HG02571 (cell line): ENCODE data around the gene SLU7.

Experiments used
- ATAC-seq: cut with Tn5 transposase; IDR thresholded peaks from one replicate; pipeline ENCODE4 v1.9.1; 2021; ENCODE audit warnings: mild to moderate bottlenecking, moderate library complexity; ENCODE audit not compliant: unreplicated experiment

SLU7 gene

DNA sequence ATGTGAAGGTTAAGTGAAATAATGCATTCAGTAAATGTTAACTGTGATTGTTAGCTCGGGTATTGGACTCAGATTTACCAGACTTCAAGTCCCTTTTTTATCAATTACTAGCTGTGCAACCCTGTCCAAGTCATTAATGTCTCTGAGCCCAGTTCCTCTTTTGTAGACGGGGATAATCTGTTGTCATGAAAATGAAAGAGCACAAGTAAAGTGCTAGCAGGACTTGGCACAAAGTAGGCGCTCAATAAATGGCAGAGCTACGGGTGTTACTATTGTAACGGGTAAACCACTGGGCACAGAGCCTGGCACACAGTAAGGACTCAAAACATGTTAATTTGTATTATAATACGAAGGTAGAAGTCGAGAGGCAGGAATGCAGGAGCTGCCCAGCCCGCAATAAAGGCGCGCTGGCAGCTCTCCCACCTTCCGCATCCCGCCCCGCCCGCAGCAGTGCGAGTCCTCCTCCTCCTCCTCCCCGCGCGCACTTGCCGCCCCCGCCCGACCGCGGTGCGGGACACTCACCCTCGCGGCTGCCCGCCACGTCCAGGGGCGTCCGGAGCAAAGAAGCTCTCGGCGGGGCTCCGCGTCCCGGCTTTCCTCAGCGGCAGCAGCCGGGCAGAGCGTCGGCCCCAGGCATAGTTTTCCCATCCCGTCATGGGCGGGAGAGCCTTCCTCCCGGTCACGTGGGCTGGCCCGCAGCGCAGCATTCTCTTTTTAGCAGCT lies 48.7 kb downstream of the SLU7 start, which contains the start of gene C1QTNF2:
Gene C1QTNF2 (minus strand): TSS at position 637 of the 723 bp plus-strand sequence. CDS start 15,615 bp downstream, outside the sequence.
- no peak for ATAC-seq

DNA sequence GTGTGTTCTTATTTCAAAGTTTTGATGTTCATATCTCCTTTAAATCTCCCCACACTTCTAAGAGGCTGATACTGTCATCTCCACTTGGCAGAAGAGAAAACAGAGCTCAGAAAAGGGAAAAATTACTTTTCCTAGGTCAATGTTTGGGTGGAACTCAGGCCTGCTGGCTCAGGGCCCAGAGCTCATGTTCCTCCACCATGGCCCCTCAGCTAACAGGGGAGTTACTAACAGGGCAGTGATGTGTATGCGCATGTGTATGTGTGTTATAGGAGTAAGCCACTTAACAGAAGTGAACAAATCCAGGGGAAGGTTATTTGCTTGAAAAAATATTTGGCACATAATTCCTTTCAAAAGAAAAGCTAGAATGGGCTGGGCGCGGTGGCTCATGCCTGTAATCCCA lies 51.0 kb downstream of the SLU7 start:
- ATAC-seq: no peak

- no peak for ATAC-seq
Measured at GRCh38 chr5:160367261-160367660, 51.6 kb downstream of the SLU7 start.

DNA sequence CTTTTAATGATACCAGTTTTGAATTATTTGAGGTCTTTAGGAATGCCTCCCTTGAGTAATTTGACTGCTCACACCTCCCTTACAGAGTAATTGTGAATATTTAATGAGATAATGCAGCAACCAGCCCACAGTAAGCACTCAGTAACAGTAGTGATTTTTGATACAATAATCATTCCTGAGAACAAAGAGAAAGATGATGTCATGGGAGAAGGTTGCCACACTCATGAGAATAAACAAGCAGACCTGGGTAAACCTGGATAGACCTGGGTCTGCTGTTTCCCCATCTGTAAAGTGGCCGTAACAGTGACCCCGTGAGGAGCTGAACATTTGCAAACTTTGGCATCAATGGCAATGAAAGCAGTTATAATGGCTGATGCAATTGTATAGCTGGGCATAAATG lies 52.7 kb downstream of the SLU7 start:
- ATAC-seq: no peak

- ATAC-seq: no peak
Measured at GRCh38 chr5:160363660-160364395, 55.1 kb downstream of the SLU7 start.

- ATAC-seq: no peak
Measured at GRCh38 chr5:160363211-160363610, 55.7 kb downstream of the SLU7 start.

GRCh38 chr5:160361624-160362228 lies 57.2 kb downstream of the SLU7 start:
- ATAC-seq: no peak

DNA sequence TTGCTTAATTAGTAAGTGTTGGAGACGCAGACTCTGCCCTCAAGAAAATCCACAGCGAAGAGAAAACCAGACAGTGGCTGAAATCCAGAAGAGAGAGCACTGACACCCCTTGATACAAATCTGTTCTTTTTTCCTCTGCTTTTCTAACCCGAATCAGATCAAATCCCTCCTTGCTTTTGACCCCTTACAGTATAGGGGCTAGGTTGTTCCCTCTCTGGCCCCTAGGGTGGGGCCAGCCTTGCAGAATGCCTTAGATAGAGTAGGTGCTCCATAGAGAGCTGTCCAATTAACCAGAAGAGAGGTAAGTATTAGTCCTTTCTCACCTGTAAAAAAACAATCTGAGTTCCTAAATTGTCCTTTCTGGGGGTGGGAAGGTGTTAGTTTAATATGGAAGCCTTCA lies 58.6 kb downstream of the SLU7 start:
- ATAC-seq: no peak

GRCh38 chr5:160359816-160360215 lies 59.1 kb downstream of the SLU7 start:
- ATAC-seq: no peak

GRCh38 chr5:160359242-160359641 lies 59.6 kb downstream of the SLU7 start:
- no peak for ATAC-seq

DNA sequence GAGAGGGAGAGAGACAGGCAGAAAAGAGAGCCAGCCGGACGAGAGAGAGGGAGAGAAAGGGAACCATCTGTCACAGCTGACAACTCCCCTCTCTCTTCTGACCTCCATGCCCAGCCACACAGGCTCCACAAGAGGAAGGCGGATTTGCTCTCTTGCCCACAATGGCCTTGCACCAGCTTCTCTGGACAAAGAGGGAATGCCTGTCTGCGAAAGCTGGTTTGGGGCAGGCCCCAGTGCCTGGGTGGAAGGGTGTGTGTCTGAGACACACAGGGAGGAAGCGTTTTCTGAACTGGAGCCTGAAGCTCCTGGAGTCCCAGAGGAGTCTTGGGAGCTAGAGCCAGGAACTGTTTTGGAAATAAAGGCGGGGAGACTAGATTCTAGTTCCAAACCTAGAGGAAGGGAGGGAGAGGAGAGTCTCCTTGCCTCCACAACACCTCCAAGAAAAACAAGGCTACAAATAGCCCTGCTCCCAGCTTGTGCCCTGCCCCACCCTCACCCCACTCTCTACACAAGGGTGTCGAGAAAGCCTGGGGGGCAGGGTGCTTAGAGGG lies 60.9 kb downstream of the SLU7 start:
- no peak for ATAC-seq

DNA sequence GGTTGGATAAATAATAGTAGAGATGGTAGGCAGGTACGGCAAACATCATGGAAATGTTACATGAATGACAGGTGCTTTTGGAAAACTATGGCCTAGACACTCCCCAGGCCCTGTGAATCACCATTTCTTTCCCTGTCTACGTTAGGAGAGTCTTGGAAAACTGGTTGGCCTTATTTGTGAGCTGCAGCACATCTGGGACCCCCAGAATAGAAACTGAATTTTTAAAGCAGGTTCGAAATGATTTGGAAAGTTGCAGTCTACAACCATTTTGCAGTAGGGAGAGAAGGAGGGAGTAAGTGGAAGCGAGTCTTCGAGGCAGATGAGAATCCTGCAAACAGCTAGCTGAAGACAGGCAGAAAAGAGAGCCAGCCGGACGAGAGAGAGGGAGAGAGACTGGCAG lies 61.5 kb downstream of the SLU7 start:
- ATAC-seq: no peak

DNA sequence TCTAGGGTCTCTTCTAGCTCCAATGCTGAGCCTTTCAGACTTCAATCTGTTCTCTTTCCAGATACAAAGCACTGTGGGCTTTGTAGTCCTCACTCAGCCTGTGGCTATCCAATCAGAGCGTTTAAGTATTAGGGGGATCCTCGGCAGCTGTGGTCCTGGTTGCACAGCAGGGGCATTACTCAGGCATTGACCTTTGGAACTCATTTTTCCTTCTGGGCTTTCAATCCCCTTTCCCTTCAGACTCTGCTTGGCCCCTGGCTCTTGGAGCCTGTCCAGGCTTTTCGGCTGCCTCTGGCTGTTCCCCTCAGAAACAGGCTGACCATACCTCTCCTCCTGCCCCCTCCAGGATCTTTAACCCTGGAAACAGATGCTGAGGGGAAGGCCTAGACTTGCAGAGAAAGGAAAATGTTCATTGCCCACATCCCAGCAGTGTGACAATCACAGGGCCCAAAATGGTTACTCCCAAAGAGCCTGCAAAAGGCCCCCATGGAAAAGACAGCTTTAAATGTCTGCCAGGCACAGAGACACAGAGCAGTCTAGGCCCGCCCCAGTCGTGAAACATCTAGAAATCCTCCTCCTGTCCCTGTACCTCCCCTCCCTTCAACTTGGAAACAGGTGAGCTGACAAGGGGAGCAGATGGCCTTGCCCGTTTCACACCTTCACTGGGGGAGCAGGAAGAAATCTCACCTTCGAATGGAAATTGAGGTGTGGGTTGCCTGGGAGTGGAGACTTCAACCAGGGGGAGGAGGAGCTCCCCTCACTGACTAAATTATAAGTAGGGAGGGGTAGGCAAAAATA lies 62.1 kb downstream of the SLU7 start:
- no peak for ATAC-seq

GRCh38 chr5:160354666-160355065 lies 64.2 kb downstream of the SLU7 start:
- no peak for ATAC-seq

DNA sequence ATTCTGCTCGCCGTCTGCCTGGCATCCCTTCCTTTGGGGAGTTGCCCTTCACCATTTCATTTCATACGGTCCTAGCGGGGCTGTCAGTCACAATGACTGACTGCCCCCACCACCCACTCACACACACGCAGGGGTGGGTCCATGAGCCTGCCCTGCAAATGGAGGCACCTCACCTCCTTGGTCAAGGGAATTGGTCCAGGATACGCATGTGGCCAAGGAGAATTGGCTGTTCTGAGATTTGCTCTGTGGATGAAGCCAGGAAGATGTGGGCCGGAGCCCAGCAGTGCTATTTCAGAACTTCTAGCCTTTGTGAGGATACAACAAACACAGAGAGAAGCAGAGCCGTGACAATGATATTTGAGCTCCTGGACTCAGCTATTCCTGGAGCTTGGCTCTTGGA lies 65.5 kb downstream of the SLU7 start:
- no peak for ATAC-seq

DNA sequence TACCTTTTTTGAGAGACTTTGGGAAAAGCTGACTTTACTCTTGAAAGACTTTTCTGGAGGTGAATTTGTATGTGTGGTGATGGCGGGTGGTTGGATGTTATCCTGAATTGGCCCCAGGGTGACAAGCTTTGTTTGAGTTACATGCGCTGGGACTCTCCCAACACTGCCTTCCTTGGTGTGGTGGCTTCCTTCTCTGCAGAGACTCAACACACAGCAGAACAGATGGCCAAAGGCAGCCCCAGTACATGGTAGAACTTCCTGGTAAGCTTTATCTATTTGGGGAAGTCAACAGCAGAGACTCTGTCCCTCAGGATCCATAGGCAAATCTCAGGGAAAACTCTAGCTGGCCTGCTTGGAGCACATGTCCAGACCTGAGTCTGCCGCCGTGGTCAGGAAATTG lies 66.6 kb downstream of the SLU7 start:
- no peak for ATAC-seq
